OCI-LY1 (cell line): ENCODE results near the gene GRK6.
A peak's percentile ranks its signal among the peaks of the same experiment; 100 is the strongest.

Experiments used
- H2AFZ ChIP-seq: fragments of 200-600 bp; sonication (generic), shearing (Covaris generic); 2 replicates; pipeline ENCODE4 v1.6.0; 2014; ENCODE audit warnings: antibody characterized with exemption, mild to moderate bottlenecking, low read length
- H3F3A ChIP-seq: fragments of 200-600 bp; sonication (generic), shearing (Covaris generic); 2 replicates; pipeline ENCODE4 v1.6.0; 2014; ENCODE audit warnings: mild to moderate bottlenecking, antibody characterized with exemption, low read length, moderate library complexity; ENCODE audit not compliant: insufficient read depth
- H3K27ac ChIP-seq: fragments of 200-600 bp; sonication (generic); 2 replicates; pipeline ENCODE4 v1.5.1; 2014; ENCODE audit warnings: low read length, mixed run types, mild to moderate bottlenecking, low read depth; ENCODE audit not compliant: poor library complexity, severe bottlenecking
- H3K27me3 ChIP-seq: fragments of 200-600 bp; sonication (generic); 2 replicates; pipeline ENCODE4 v1.6.0; 2014; ENCODE audit warnings: antibody characterized with exemption, mild to moderate bottlenecking, low read length, moderate library complexity; ENCODE audit not compliant: insufficient read depth
- H3K36me3 ChIP-seq: fragments of 200-600 bp; sonication (generic); 2 replicates; pipeline ENCODE4 v1.6.1; 2014; ENCODE audit warnings: mild to moderate bottlenecking, antibody characterized with exemption, low read length, moderate library complexity, mixed read lengths; ENCODE audit not compliant: insufficient read depth
- H3K4me1 ChIP-seq: fragments of 200-600 bp; sonication (generic); 2 replicates; pipeline ENCODE4 v1.5.1; 2014; ENCODE audit warnings: mild to moderate bottlenecking, low read length, moderate library complexity; ENCODE audit not compliant: insufficient read depth, severe bottlenecking
- H3K4me2 ChIP-seq: fragments of 200-600 bp; sonication (generic), shearing (Covaris generic); 2 replicates; pipeline ENCODE4 v1.6.1; 2014; ENCODE audit warnings: low read length
- H3K4me3 ChIP-seq: fragments of 200-600 bp; sonication (generic); 2 replicates; pipeline ENCODE4 v1.5.1; 2014; ENCODE audit warnings: low read length, low read depth, mild to moderate bottlenecking, mixed read lengths; ENCODE audit not compliant: poor library complexity, severe bottlenecking
- H3K79me2 ChIP-seq: fragments of 200-600 bp; shearing (Covaris generic); 2 replicates; pipeline ENCODE4 v1.6.1; 2016; ENCODE audit warnings: mixed run types, low read length, mixed read lengths; ENCODE audit not compliant: insufficient read depth
- H3K9ac ChIP-seq: fragments of 200-600 bp; sonication (generic), shearing (Covaris generic); 2 replicates; pipeline ENCODE4 v1.6.1; 2014; ENCODE audit warnings: mild to moderate bottlenecking, low read length, mixed read lengths
- H3K9me2 ChIP-seq: fragments of 200-600 bp; sonication (generic), shearing (Covaris generic); 2 replicates; pipeline ENCODE4 v1.6.1; 2014; ENCODE audit warnings: low read depth, mild to moderate bottlenecking, low read length, mixed read lengths
- H3K9me3 ChIP-seq: fragments of 200-600 bp; shearing (Covaris generic); 2 replicates; pipeline ENCODE4 v1.6.1; 2014; ENCODE audit warnings: low read length, mixed read lengths
- H4K20me1 ChIP-seq: fragments of 200-600 bp; sonication (generic), shearing (Covaris generic); 2 replicates; pipeline ENCODE4 v1.6.0; 2016; ENCODE audit warnings: mild to moderate bottlenecking, low read length; ENCODE audit not compliant: insufficient read depth
- EZH2 ChIP-seq: fragments of 200-600 bp; sonication (generic), shearing (Covaris generic); IDR thresholded peaks from 2 replicates; pipeline ENCODE4 v1.8.0; 2017; ENCODE audit warnings: borderline replicate concordance, mixed run types, mild to moderate bottlenecking, antibody characterized with exemption, low read length, moderate library complexity, mixed read lengths
- TF ChIP-seq, protein P1 (sequence below): fragments of 200-600 bp; sonication (generic), shearing (Covaris generic); IDR thresholded peaks from 2 replicates; pipeline ENCODE4 v1.5.1; 2017; ENCODE audit warnings: mild to moderate bottlenecking, antibody characterized with exemption, low read length, moderate library complexity, mixed read lengths

The GRK6 gene

DNA sequence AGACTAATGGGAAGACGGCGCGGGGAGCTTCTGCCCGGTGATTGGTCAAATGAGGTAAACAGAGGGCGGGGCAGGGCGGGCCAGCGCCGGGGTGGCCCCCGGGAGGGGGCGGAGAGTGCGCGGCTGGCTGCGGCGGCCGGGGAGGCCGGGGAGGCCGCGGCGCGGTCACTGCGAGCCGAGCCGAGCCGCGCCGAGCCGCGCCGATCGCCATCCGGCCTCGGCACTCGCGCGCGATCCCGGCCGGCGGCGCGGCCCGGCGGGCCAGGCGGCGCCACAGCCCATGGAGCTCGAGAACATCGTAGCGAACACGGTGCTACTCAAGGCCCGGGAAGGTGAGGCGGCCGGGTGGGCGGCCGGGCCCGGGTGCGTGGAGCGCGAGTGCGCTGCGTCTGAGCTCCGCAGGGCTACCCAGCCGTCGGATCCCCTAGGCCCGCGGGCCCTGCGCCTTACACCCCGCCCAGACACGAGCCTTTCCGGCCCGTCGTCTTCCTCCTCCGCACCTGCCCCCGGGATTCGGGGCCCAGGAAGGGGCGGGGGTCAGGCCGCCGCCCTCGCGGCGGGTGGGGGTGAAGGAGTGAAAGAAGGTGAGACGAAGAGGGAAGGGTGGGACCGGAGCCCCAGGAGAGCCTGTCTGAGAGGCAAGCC is at the start of gene GRK6:
GRK6 (plus strand) TSS at position 111 of the 645 bp plus-strand sequence; CDS start at position 281, 170 bp downstream.
- Histone ChIP-seq H3K9ac (peak within 1 kb of the TSS; percentile 75), H3K4me1 (peaks cover 58% of the 10 kb centered on the region), H3K27ac (peak within 1 kb of the TSS; percentile 87), H3K9me2 (no peaks in the 10 kb centered on the region), H3F3A (no peaks in the 10 kb centered on the region), H4K20me1 (no peaks in the 10 kb centered on the region), H2AFZ (peak within 1 kb of the TSS; percentile 23; the same call in 1 of the 2 replicates), H3K36me3 (peaks cover 6% of the 10 kb centered on the region; the same call in 1 of the 2 replicates), H3K9me3 (no peaks in the 10 kb centered on the region), H3K4me3 (peak within 1 kb of the TSS; percentile 67), H3K4me2 (peak within 1 kb of the TSS; percentile 80), H3K27me3 (no peaks in the 10 kb centered on the region), H3K79me2 (no peaks in the 10 kb centered on the region)
- TF ChIP-seq EZH2: no peak
- TF ChIP-seq, protein P1, sequence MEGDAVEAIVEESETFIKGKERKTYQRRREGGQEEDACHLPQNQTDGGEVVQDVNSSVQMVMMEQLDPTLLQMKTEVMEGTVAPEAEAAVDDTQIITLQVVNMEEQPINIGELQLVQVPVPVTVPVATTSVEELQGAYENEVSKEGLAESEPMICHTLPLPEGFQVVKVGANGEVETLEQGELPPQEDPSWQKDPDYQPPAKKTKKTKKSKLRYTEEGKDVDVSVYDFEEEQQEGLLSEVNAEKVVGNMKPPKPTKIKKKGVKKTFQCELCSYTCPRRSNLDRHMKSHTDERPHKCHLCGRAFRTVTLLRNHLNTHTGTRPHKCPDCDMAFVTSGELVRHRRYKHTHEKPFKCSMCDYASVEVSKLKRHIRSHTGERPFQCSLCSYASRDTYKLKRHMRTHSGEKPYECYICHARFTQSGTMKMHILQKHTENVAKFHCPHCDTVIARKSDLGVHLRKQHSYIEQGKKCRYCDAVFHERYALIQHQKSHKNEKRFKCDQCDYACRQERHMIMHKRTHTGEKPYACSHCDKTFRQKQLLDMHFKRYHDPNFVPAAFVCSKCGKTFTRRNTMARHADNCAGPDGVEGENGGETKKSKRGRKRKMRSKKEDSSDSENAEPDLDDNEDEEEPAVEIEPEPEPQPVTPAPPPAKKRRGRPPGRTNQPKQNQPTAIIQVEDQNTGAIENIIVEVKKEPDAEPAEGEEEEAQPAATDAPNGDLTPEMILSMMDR: no peak

DNA sequence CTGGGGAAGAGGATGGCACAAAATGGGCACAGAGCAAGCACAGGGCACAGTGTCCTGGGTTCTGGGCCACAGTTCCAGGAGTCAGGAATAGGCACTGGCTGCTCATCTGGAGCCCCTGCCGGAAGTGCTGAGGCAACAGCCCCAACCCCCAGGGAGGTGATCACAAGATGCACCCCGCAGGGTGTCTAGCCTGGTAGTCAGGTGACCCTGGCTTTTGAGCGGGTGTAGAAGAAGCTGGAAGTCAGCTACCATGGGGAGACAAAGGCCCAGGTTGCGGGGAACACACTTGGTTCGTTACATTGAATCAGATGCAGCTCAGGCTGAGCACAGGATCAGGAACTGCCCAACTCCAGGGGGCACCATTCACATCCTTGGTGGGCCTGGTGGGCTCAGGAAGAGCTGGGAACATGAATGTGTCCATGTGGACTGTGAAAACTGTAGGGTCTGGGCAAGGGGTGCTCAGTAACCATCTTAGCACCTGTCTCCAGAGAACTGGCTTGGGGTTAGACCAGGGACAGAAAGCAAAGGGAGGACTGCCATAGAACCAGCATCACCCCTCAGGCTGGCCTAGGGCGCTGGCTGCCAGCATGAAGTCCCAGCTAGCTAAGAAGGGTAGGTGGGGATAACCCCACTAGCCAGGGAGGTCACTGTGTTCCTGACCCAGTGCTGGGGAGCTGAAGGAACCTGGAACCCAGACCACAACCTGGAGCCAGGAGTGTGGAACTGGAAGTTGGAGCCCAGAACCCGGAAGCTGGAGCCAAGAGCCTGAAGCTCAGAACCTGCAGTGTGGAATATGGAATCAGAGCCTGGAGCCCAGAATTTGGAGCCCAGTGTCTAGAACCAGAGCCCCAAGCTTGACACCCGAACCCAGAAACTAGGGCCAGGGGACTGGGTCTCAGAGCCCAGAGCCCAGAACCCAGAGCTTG is 48.4 kb upstream of the GRK6 start:
- Histone ChIP-seq H3K27me3 (no peaks in the 10 kb centered on the region), H3F3A (no peaks in the 10 kb centered on the region), H3K79me2 (no peaks in the 10 kb centered on the region), H3K9me3 (no peaks in the 10 kb centered on the region), H3K4me1 (no peaks in the 10 kb centered on the region), H3K4me2 (no peak overlapping the region), H3K27ac (no peak overlapping the region), H3K4me3 (no peak overlapping the region), H3K36me3 (peaks cover under 1% of the 10 kb centered on the region; the same call in 1 of the 2 replicates), H4K20me1 (no peaks in the 10 kb centered on the region), H3K9me2 (no peaks in the 10 kb centered on the region), H2AFZ (no peak overlapping the region), H3K9ac (no peak overlapping the region)
- TF ChIP-seq, protein P1: peak; percentile 11; the same call in 1 of the 2 replicates
- TF ChIP-seq EZH2: no peak

DNA sequence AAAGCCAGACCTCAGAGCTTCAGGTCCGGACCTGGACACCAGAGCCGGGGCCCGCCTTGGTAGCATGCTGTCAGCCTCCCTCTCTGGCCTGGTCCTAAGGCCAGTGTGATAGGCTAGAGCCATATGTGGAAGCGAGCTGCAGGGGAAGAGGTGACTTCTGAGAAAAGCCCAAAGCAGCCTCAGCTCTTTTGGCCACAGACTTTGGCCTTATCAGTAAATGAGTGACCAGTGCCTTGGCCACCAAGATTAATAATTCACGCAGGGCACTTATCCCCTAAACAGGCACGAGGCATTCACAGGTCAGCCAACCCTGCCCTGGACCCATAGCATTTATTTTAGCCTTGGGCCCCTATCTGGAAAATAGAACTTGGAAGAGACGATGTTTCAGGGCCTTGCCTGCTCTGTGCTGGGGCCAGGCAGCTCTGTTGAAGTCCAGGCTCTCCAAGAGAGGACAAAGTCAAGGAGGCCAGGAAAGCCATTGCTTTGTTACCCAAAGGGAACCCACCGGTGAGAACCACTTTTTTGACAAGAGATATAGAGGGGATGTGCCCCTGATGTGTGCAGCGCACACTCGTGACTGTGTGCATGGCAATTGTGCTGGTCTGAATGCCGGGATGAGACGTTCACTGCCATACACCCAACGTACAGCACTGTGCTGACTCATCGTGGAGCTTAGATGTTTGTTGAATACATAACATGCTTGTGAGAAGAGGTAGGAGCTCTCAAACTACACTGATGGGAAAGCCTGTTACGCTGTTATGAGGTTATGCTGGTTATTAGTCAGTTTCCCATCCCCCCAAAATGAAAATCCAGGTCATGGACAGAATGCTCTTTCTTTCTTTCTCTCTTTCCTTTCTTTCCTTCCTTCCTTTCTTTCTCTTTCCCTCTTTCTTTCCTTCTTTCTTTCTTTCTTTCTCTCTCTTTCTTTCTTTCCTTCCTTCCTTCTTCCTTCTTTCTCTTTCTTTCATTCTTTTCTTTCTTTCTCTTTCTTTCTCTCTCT is 47.3 kb upstream of the GRK6 start:
- H3K4me1 ChIP-seq: no peaks in the 10 kb centered on the region
- no peaks in the 10 kb centered on the region for H3F3A ChIP-seq
- H4K20me1 ChIP-seq: no peaks in the 10 kb centered on the region
- H3K27me3 ChIP-seq: no peaks in the 10 kb centered on the region
- TF ChIP-seq EZH2: no peak
- TF ChIP-seq, protein P1: no peak
- H2AFZ ChIP-seq: no peak overlapping the region
- no peaks in the 10 kb centered on the region for H3K9me3 ChIP-seq
- H3K79me2 ChIP-seq: no peaks in the 10 kb centered on the region
- no peak overlapping the region for H3K4me2 ChIP-seq
- no peak overlapping the region for H3K9ac ChIP-seq
- H3K36me3 ChIP-seq: no peaks in the 10 kb centered on the region
- no peak overlapping the region for H3K27ac ChIP-seq
- no peak overlapping the region for H3K4me3 ChIP-seq
- H3K9me2 ChIP-seq: no peaks in the 10 kb centered on the region
